Measurements from ENCODE around the gene SCUBE1. TPM values are rescaled to one million over a fixed set of nuclear protein-coding genes. Genes with fewer than 3 reads are reported as not detected.

Gene SCUBE1
- total and polyA plus RNA-seq, 4 experiments from 2014 or later = not detected

GRCh38 chr22:43329061-43329460, 14.1 kb downstream of the SCUBE1 start:
- H3K9me3 Mint-ChIP-seq = no peaks in the 10 kb centered on the region
- no peaks in the 10 kb centered on the region for H3K27me3 Mint-ChIP-seq
- DNase-seq = no peak
- H3K4me1 Mint-ChIP-seq = no peaks in the 10 kb centered on the region
- no peaks in the 10 kb centered on the region for H3K36me3 Mint-ChIP-seq
- ChIA-PET CTCF (ENCODE audit: partially characterized antibody) (interaction anchor here (1.0 kb wide), 1 partner anchor 18 kb away, joined by 3 read pairs; no protein-coding TSS in a partner anchor), POLR2A (ENCODE audit: partially characterized antibody) (no interaction called here)
- no peaks in the 10 kb centered on the region for H3K27me3 ChIP-seq (ENCODE audit: insufficient read depth, low read length)
- no peak overlapping the region for H3K4me3 ChIP-seq (ENCODE audit: low read length in 2 of 2)
- no peaks in the 10 kb centered on the region for H3K9me3 ChIP-seq (ENCODE audit: control insufficient read depth in 1 of 2, low read length in 2 of 2)
- H3K36me3 ChIP-seq (ENCODE audit: insufficient read depth, low read length) = no peaks in the 10 kb centered on the region
- H3K27ac Mint-ChIP-seq = no peak overlapping the region
- intact Hi-C loops (cut with micrococcal nuclease) = no loop called here
- H3K4me3 Mint-ChIP-seq = no peak overlapping the region
- H3K27ac ChIP-seq (ENCODE audit: low read depth, low read length) = no peak overlapping the region
- no peaks in the 10 kb centered on the region for H3K4me1 ChIP-seq (ENCODE audit: insufficient read depth, low read length)

DNA sequence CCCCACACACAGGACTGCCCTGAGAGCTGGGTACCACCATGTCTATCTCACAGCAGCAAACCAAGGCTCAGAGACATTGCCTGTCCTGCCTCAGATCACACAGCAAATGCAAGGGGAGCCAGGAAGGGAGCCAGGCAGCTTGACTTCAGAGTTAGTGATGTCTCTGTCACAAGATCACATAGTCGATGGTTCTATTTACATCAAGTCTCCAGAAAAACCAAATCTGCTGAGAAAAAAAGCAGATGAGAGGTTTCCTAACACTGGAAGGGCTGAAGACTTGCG, 16.1 kb downstream of the SCUBE1 start:
- Mint-ChIP-seq H3K4me1 (no peaks in the 10 kb centered on the region), H3K9me3 (no peaks in the 10 kb centered on the region)
- POLR2A ChIA-PET (ENCODE audit: partially characterized antibody) = no interaction called here

GRCh38 chr22:43326331-43327156, 16.6 kb downstream of the SCUBE1 start:
- Mint-ChIP-seq H3K27ac (no peak overlapping the region), H3K4me1 (no peaks in the 10 kb centered on the region), H3K4me3 (no peak overlapping the region), H3K36me3 (no peaks in the 10 kb centered on the region), H3K9me3 (no peaks in the 10 kb centered on the region), H3K27me3 (no peaks in the 10 kb centered on the region)
- CTCF ChIA-PET (ENCODE audit: partially characterized antibody) = interaction anchor here (1.1 kb wide), 1 partner anchor 20 kb away, joined by 4 read pairs; no protein-coding TSS in a partner anchor
- no peaks in the 10 kb centered on the region for H3K9me3 ChIP-seq (ENCODE audit: control insufficient read depth in 1 of 2, low read length in 2 of 2)
- H3K36me3 ChIP-seq (ENCODE audit: insufficient read depth, low read length) = no peaks in the 10 kb centered on the region
- POLR2A ChIA-PET (ENCODE audit: partially characterized antibody) = no interaction called here
- H3K4me3 ChIP-seq (ENCODE audit: low read length in 2 of 2) = no peak overlapping the region
- H3K4me1 ChIP-seq (ENCODE audit: insufficient read depth, low read length) = no peaks in the 10 kb centered on the region
- H3K27me3 ChIP-seq (ENCODE audit: insufficient read depth, low read length) = no peaks in the 10 kb centered on the region
- no peak overlapping the region for H3K27ac ChIP-seq (ENCODE audit: low read depth, low read length)
- intact Hi-C loops (cut with micrococcal nuclease) = no loop called here
- DNase-seq = no peak

More for the DNA sequence above, 16.1 kb downstream of the SCUBE1 start:
- Histone ChIP-seq H3K4me3 (ENCODE audit: low read length in 2 of 2) (no peak overlapping the region), H3K27ac (ENCODE audit: low read depth, low read length) (no peak overlapping the region), H3K4me1 (ENCODE audit: insufficient read depth, low read length) (no peaks in the 10 kb centered on the region), H3K27me3 (ENCODE audit: insufficient read depth, low read length) (no peaks in the 10 kb centered on the region), H3K36me3 (ENCODE audit: insufficient read depth, low read length) (no peaks in the 10 kb centered on the region), H3K9me3 (ENCODE audit: control insufficient read depth in 1 of 2, low read length in 2 of 2) (no peaks in the 10 kb centered on the region)
- Mint-ChIP-seq H3K36me3 (no peaks in the 10 kb centered on the region), H3K27me3 (no peaks in the 10 kb centered on the region), H3K27ac (no peak overlapping the region), H3K4me3 (no peak overlapping the region)
- CTCF ChIA-PET (ENCODE audit: partially characterized antibody) = no interaction called here
- intact Hi-C loops (cut with micrococcal nuclease) = no loop called here
- no peak for DNase-seq

- Mint-ChIP-seq H3K4me3 (no peak overlapping the region), H3K36me3 (no peaks in the 10 kb centered on the region), H3K9me3 (no peaks in the 10 kb centered on the region), H3K4me1 (peaks cover 0 to 8% (median 0%) of the 10 kb centered on the region in 4 donors), H3K27ac (no peak overlapping the region), H3K27me3 (no peaks in the 10 kb centered on the region)
- no peak for DNase-seq
- ChIA-PET POLR2A (ENCODE audit: partially characterized antibody) (no interaction called here), CTCF (ENCODE audit: partially characterized antibody) (interaction anchor here (1.8 kb wide), 1 partner anchor 21 kb away, joined by 4 read pairs; no protein-coding TSS in a partner anchor)
- Histone ChIP-seq H3K27me3 (ENCODE audit: insufficient read depth, low read length) (no peaks in the 10 kb centered on the region), H3K9me3 (ENCODE audit: control insufficient read depth in 1 of 2, low read length in 2 of 2) (no peaks in the 10 kb centered on the region), H3K4me1 (ENCODE audit: insufficient read depth, low read length) (no peaks in the 10 kb centered on the region), H3K4me3 (ENCODE audit: low read length in 2 of 2) (no peak overlapping the region), H3K36me3 (ENCODE audit: insufficient read depth, low read length) (no peaks in the 10 kb centered on the region), H3K27ac (ENCODE audit: low read depth, low read length) (no peak overlapping the region)
- intact Hi-C loops (cut with micrococcal nuclease) = no loop called here
Measured at GRCh38 chr22:43325176-43325575, 18.0 kb downstream of the SCUBE1 start.

DNA sequence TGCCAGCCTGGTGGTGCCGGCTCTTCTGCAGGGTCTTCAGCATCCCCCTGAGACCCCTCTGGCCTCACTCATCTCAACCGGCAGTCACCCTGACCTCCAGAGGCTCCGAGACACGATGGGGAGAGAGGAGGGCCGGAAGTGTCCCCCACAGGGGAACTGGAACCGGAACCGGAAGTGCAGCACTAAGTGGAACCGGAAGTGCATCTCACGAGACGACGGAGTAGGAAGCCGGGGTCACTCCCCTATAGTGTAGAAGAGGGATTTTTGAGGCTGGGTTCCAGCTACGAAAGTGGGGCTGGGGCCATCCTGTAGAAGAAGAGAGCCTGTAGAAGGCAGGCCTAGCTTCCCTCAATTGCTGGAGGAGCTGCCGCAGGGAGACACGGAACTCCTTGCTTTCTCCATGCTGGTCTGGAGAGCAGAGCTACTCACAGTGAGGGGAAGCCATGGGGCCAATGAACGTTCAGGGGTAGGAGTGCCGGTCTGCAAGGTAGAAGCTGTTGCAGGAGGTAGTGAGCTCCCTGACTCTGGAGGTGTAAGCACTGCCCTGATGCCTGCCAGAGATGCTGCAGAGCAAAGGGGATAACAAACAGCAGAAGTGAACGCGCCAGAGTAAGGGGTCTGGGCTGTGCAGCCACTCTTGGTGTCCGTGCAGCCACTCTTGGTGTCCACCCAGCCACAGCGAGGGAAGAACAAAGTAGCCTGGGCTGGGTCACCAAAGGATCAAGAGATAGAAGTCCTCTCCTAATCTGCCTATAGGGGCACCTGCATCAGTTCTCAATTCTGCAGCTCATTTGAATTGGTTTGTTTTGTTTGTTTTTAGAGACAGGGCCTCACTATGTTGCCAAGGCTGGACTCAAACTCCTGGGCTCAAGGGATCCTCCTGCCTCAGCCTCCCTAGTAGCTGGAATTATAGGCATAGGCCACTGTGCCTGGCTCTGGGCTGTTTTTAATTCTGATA, 21.9 kb downstream of the SCUBE1 start:
- Mint-ChIP-seq H3K4me1 (peaks cover 0 to 8% (median 0%) of the 10 kb centered on the region in 4 donors), H3K4me3 (peak overlapping the region in 2 of 8 donors; percentile 22 to 58), H3K27ac (no peak overlapping the region), H3K9me3 (no peaks in the 10 kb centered on the region), H3K36me3 (no peaks in the 10 kb centered on the region), H3K27me3 (no peaks in the 10 kb centered on the region)
- Histone ChIP-seq H3K9me3 (ENCODE audit: control insufficient read depth in 1 of 2, low read length in 2 of 2) (no peaks in the 10 kb centered on the region), H3K4me1 (ENCODE audit: insufficient read depth, low read length) (no peaks in the 10 kb centered on the region), H3K36me3 (ENCODE audit: insufficient read depth, low read length) (no peaks in the 10 kb centered on the region), H3K27ac (ENCODE audit: low read depth, low read length) (no peak overlapping the region), H3K27me3 (ENCODE audit: insufficient read depth, low read length) (no peaks in the 10 kb centered on the region), H3K4me3 (ENCODE audit: low read length in 2 of 2) (no peak overlapping the region)
- CTCF ChIA-PET (ENCODE audit: partially characterized antibody) = interaction anchor here (2.6 kb wide), 1 partner anchor 26 kb away, joined by 7 read pairs; no protein-coding TSS in a partner anchor
- POLR2A ChIA-PET (ENCODE audit: partially characterized antibody) = no interaction called here
- intact Hi-C loops (cut with micrococcal nuclease) = no loop called here
- DNase-seq = no peak

DNA sequence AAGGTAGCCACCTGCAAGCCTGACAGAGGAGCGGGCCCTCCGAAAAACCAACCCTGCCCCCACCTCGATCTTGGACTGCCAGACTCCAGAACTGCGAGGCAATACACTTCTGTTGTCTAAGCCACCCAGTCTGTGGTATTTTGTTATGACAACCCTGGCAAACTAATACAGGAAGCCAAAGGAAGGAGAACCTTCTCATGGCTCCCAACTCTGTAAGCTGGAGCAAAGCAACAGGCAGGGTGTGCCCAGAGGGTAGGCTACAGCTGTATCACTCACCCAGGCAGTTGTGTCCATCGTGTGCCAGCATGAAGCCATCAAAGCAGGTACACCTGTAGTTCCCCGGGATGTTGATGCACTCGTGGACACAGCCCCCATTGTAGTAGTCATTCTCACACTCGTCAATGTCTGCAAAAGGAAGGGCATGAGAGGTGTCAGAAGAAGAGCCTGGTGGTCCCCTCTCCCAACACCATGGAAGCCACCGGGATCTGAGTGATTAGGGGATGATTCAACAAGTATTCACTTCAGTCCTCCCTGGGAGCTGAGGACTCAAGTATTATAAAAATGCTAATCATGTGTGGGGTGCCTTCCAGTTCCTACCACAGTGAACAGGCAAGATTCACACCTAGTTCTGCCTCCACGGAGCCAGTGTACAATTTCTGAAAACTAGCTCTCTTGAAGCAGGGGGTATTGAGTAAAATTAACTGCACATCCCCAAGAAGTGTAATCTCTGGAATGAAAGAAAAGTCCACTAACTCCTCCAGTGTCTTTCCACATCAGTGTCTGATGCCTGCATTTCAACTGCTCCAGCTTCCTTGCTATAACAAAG, 23.3 kb downstream of the SCUBE1 start:
- H3K4me1 ChIP-seq (ENCODE audit: insufficient read depth, low read length) = no peaks in the 10 kb centered on the region
- H3K4me3 ChIP-seq (ENCODE audit: low read length in 2 of 2) = no peak overlapping the region
- H3K27me3 ChIP-seq (ENCODE audit: insufficient read depth, low read length) = no peaks in the 10 kb centered on the region
- no peaks in the 10 kb centered on the region for H3K9me3 ChIP-seq (ENCODE audit: control insufficient read depth in 1 of 2, low read length in 2 of 2)
- ChIA-PET POLR2A (ENCODE audit: partially characterized antibody) (no interaction called here), CTCF (ENCODE audit: partially characterized antibody) (interaction anchor here (1.5 kb wide), 1 partner anchor 46 kb away, joined by 4 read pairs; no protein-coding TSS in a partner anchor)
- H3K36me3 Mint-ChIP-seq = no peaks in the 10 kb centered on the region
- no peak for DNase-seq
- peak overlapping the region in 1 of 7 donors; percentile 48 for H3K27ac Mint-ChIP-seq
- H3K9me3 Mint-ChIP-seq = no peaks in the 10 kb centered on the region
- H3K36me3 ChIP-seq (ENCODE audit: insufficient read depth, low read length) = no peaks in the 10 kb centered on the region
- H3K4me3 Mint-ChIP-seq = no peak overlapping the region
- peaks cover 0 to 8% (median 0%) of the 10 kb centered on the region in 4 donors for H3K4me1 Mint-ChIP-seq
- H3K27me3 Mint-ChIP-seq = peaks cover 0 to 1% of the 10 kb centered on the region in 2 donors
- no peak overlapping the region for H3K27ac ChIP-seq (ENCODE audit: low read depth, low read length)
- intact Hi-C loops (cut with micrococcal nuclease) = no loop called here

Data from CD4-positive, alpha-beta memory T cell (primary cell).